Endothelial cell of umbilical vein (primary cell): ENCODE data around the gene FAM180A. TPM values are rescaled to one million over a fixed set of nuclear protein-coding genes. Genes with fewer than 3 reads are reported as not detected.

Experiments
- BruUV-seq: library from RNA; stranded (reverse); fragments of 400-500 nt; replicated peaks from 2 replicates; lab custom pipeline; 2021; lab: Mats Ljungman, UMichigan
- CTCF ChIA-PET: fragments of 300-600, 350-600 bp; sonication (Branson Sonifier 250); formaldehyde crosslinking; loops from one replicate; lab custom pipeline; 2021; ENCODE audit warnings: antibody characterized with exemption, inconsistent platforms; lab: Charles Lee
- POLR2A ChIA-PET: fragments of 300-600, 350-600 bp; sonication (Branson Sonifier 250); formaldehyde crosslinking; loops from one replicate; lab custom pipeline; 2021; ENCODE audit warnings: antibody characterized with exemption, inconsistent platforms; lab: Charles Lee
- DNase-seq: peaks from one replicate; pipeline ENCODE4 v3.0.0-alpha.2; 2011; ENCODE audit warnings: low read depth, low spot score
- FAIRE-seq: peaks from 2 replicates; lab custom pipeline; 2011; peaks lifted over from hg19 to GRCh38; lab: Jason Lieb, UNC
- H2AFZ ChIP-seq: 2 replicates; pipeline ENCODE4 v1.6.0; 2012; ENCODE audit warnings: low read depth, low read length, control low read depth, inconsistent platforms
- H3K27ac ChIP-seq: 2 replicates; pipeline ENCODE4 v1.5.1; 2011; ENCODE audit warnings: low read depth, mild to moderate bottlenecking, control low read depth, low read length, moderate library complexity; ENCODE audit not compliant: insufficient read depth
- H3K27me3 ChIP-seq, 2 experiments: 2 replicates each; pipeline versions ENCODE4 v1.6.0 to v1.6.1; 2011; ENCODE audit warnings: low read length in 2 of 2, mixed read lengths in 1 of 2; ENCODE audit not compliant: control insufficient read depth in 2 of 2, insufficient read depth in 2 of 2
- H3K36me3 ChIP-seq, 2 experiments: 2 replicates in 1 of 2; 3 replicates in 1 of 2; pipeline ENCODE4 v1.5.1; 2011; ENCODE audit warnings: low read length in 2 of 2, mild to moderate bottlenecking in 1 of 2, moderate library complexity in 1 of 2; ENCODE audit not compliant: control insufficient read depth in 2 of 2, insufficient read depth in 2 of 2; ENCODE audit errors: extremely low read depth in 1 of 2
- H3K4me1 ChIP-seq: 3 replicates; pipeline ENCODE4 v1.5.1; 2011; ENCODE audit warnings: mild to moderate bottlenecking, low read length; ENCODE audit not compliant: control insufficient read depth, insufficient read depth; ENCODE audit errors: extremely low read depth
- H3K4me2 ChIP-seq: 2 replicates; pipeline ENCODE4 v1.6.1; 2011; ENCODE audit warnings: low read length, control low read depth, mixed read lengths; ENCODE audit not compliant: insufficient read depth
- H3K4me3 ChIP-seq, 3 experiments: fragments of 200-600 bp in 1 of 3; sonication (generic), shearing (Covaris generic) in 1 of 3; replicated peaks in 1 of 3; 2 replicates each; pipeline ENCODE4 v1.5.1; 2011 to 2016; ENCODE audit warnings: control low read depth in 3 of 3, low read length in 3 of 3, mild to moderate bottlenecking in 2 of 3, inconsistent platforms in 1 of 3, low read depth in 1 of 3, moderate library complexity in 1 of 3; ENCODE audit not compliant: insufficient read depth in 1 of 3
- H3K79me2 ChIP-seq: 2 replicates; pipeline ENCODE4 v1.6.0; 2012; ENCODE audit warnings: low read length, inconsistent platforms; ENCODE audit not compliant: control insufficient read depth, insufficient read depth
- H3K9ac ChIP-seq: replicated peaks from 2 replicates; pipeline ENCODE3; 2011; ENCODE audit warnings: low read length, control low read depth; ENCODE audit not compliant: insufficient read depth; ENCODE audit errors: extremely low read depth
- H3K9me1 ChIP-seq: replicated peaks from 3 replicates; pipeline ENCODE4 v1.6.0; 2011; ENCODE audit warnings: mild to moderate bottlenecking, low read length; ENCODE audit not compliant: control insufficient read depth, insufficient read depth; ENCODE audit errors: extremely low read depth
- H3K9me3 ChIP-seq: replicated peaks from 2 replicates; pipeline ENCODE4 v1.5.1; 2012; ENCODE audit warnings: low read length, inconsistent platforms; ENCODE audit not compliant: control insufficient read depth, insufficient read depth
- H4K20me1 ChIP-seq: replicated peaks from 2 replicates; pipeline ENCODE3; 2011; ENCODE audit warnings: mild to moderate bottlenecking, low read length; ENCODE audit not compliant: control insufficient read depth, insufficient read depth; ENCODE audit errors: extremely low read depth
- EZH2 ChIP-seq: IDR thresholded peaks from 2 replicates; pipeline ENCODE4 v1.6.1; 2012; ENCODE audit warnings: borderline replicate concordance, low read depth, mild to moderate bottlenecking, moderate library complexity, low read length, inconsistent platforms; ENCODE audit not compliant: severe bottlenecking
- FOS ChIP-seq: IDR thresholded peaks from 2 replicates; pipeline ENCODE4 v1.6.1; 2011; ENCODE audit warnings: mild to moderate bottlenecking, low read length, moderate library complexity, borderline replicate concordance; ENCODE audit not compliant: insufficient read depth
- GATA2 ChIP-seq: IDR thresholded peaks from 2 replicates; pipeline ENCODE4 v1.7.0; 2011; ENCODE audit warnings: low read depth, mild to moderate bottlenecking, moderate library complexity, mixed read lengths, low read length; ENCODE audit not compliant: insufficient read length, insufficient read depth
- JUN ChIP-seq: IDR thresholded peaks from 2 replicates; pipeline ENCODE4 v1.6.1; 2011; ENCODE audit warnings: borderline replicate concordance, low read depth; ENCODE audit not compliant: insufficient read length, insufficient read depth
- MYC ChIP-seq: IDR thresholded peaks from one replicate; pipeline ENCODE4 v1.6.1; 2011; ENCODE audit warnings: mild to moderate bottlenecking, low read depth, low read length
- POLR2A ChIP-seq: IDR thresholded peaks from 2 replicates; pipeline ENCODE4 v1.6.1; 2012; ENCODE audit warnings: low read depth, mild to moderate bottlenecking, control low read depth, low read length
- POLR2AphosphoS5 ChIP-seq: IDR thresholded peaks from 2 replicates; pipeline ENCODE4 v1.6.1; 2012; ENCODE audit warnings: low read depth, mild to moderate bottlenecking, control low read depth, low read length, moderate library complexity; ENCODE audit not compliant: insufficient read depth
- dilution Hi-C: fragments of 300-500 bp; cut with MboI; formaldehyde crosslinking; loops from one replicate; pipeline ENCODE4 v1.15.0; 2019; ENCODE audit warnings: low sequenced_read_pairs; ENCODE audit not compliant: extremely low pct_ligation_motif_present
- intact Hi-C: fragments of 100-400 bp; cut with micrococcal nuclease; formaldehyde crosslinking; loops from one replicate; pipeline ENCODE4 v1.10.0; 2022
- polyA plus RNA-seq, 4 experiments: library from polyadenylated mRNA; depleted of rRNA in 3 of 4; stranded (reverse) in 3 of 4; unstranded in 1 of 4; fragments of >200 nt; gene quantifications; 2 replicates each; pipeline versions ENCODE4 v1.2.1 to v1.2.3, GENCODE V29; 2011 to 2012; ENCODE audit warnings: missing spikeins in 1 of 4
- total RNA-seq: library from RNA; stranded (reverse); gene quantifications from 2 replicates; pipeline ENCODE4 v1.2.3, GENCODE V29; 2021
- TF ChIP-seq, protein P1 (sequence below): IDR thresholded peaks from 2 replicates; pipeline ENCODE4 v1.6.1; 2011; ENCODE audit not compliant: insufficient read depth, insufficient read length
- TF ChIP-seq, protein P2 (sequence below), 2 donors: IDR thresholded peaks; 1 replicate in 1 of 2; 2 replicates in 1 of 2; pipeline ENCODE4 v1.5.1; 2011; ENCODE audit warnings: low read length in 2 of 2, mild to moderate bottlenecking in 2 of 2, moderate library complexity in 2 of 2, control low read depth in 1 of 2, inconsistent platforms in 1 of 2, low read depth in 1 of 2; ENCODE audit not compliant: insufficient read depth in 1 of 2; ENCODE audit errors: extremely low read depth in 1 of 2

The FAM180A gene
- total and polyA plus RNA-seq, 2 donors (not counting 3 experiments of a cell fraction or from before 2014, with no cell fraction given) = not detected

DNA sequence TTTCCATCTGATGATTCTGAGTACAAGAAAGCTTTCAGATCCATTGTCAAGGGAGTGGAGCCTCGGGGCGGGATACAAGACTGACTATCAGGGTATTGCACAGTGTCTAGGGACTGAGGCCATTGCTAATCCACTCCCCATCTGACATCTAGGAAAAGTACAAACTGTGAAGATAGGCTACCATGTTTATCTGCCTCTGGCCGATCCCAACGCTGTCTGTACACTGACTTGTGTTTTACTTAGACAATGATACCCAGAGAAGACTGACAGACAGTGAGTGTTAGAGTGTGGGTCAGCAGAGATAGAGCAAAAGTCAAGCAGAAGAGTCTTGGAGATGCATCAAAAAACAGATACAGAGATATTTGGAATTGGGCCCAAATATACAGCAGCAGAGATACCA, 17.5 kb downstream of the FAM180A start:
- dilution Hi-C loops = no loop called here
- no peak for DNase-seq
- Histone ChIP-seq H3K27me3 (peaks cover 0 to 3% of the 10 kb centered on the region in 2 experiments), H3K9ac (no peak overlapping the region), H3K9me3 (no peaks in the 10 kb centered on the region), H3K4me3 (no peak overlapping the region), H3K79me2 (no peaks in the 10 kb centered on the region), H3K36me3 (no peaks in the 10 kb centered on the region), H2AFZ (no peak overlapping the region), H4K20me1 (no peaks in the 10 kb centered on the region), H3K27ac (no peak overlapping the region), H3K9me1 (no peaks in the 10 kb centered on the region), H3K4me2 (no peak overlapping the region), H3K4me1 (no peaks in the 10 kb centered on the region)
- ChIA-PET CTCF (no interaction called here), POLR2A (no interaction called here)
- no peak for FAIRE-seq
- TF ChIP-seq MYC (no peak), GATA2 (no peak), POLR2A (no peak), POLR2AphosphoS5 (no peak), JUN (no peak), FOS (no peak), EZH2 (no peak)
- TF ChIP-seq, protein P1, sequence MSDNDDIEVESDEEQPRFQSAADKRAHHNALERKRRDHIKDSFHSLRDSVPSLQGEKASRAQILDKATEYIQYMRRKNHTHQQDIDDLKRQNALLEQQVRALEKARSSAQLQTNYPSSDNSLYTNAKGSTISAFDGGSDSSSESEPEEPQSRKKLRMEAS = no peak
- TF ChIP-seq, protein P2, sequence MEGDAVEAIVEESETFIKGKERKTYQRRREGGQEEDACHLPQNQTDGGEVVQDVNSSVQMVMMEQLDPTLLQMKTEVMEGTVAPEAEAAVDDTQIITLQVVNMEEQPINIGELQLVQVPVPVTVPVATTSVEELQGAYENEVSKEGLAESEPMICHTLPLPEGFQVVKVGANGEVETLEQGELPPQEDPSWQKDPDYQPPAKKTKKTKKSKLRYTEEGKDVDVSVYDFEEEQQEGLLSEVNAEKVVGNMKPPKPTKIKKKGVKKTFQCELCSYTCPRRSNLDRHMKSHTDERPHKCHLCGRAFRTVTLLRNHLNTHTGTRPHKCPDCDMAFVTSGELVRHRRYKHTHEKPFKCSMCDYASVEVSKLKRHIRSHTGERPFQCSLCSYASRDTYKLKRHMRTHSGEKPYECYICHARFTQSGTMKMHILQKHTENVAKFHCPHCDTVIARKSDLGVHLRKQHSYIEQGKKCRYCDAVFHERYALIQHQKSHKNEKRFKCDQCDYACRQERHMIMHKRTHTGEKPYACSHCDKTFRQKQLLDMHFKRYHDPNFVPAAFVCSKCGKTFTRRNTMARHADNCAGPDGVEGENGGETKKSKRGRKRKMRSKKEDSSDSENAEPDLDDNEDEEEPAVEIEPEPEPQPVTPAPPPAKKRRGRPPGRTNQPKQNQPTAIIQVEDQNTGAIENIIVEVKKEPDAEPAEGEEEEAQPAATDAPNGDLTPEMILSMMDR (IDR thresholded peaks at IDR 0.05; ENCODE audit: extremely low read depth in 1 of 2, insufficient read depth in 1 of 2, low read depth in 1 of 2, low read length in 2 of 2) = no peak
- BruUV-seq = no TSS peak
- intact Hi-C loops = no loop called here
